Suprapubic skin (tissue), 4 donors: ENCODE measurements around the gene IL4. TPM values are rescaled to one million over a fixed set of nuclear protein-coding genes. Genes with fewer than 3 reads are reported as not detected.
"Not testable (repeated sequence)": the region's sequence is repeated elsewhere in the genome, so short reads cannot be mapped to it uniquely, and the experiment has no call there.

Experiments
- DNase-seq, 2 donors: peaks; one replicate each; pipeline ENCODE4 v3.0.0-alpha.2; 2019; ENCODE audit warnings: low spot score in 2 of 2
- H3K27ac ChIP-seq: fragments of 200-600 bp; sonication (generic); one replicate; pipeline ENCODE4 v1.5.1; 2019
- H3K27me3 ChIP-seq: fragments of 200-600 bp; sonication (generic); one replicate; pipeline ENCODE4 v1.5.1; 2019
- H3K36me3 ChIP-seq: fragments of 200-600 bp; sonication (generic); one replicate; pipeline ENCODE4 v1.5.1; 2019
- H3K4me1 ChIP-seq: fragments of 200-600 bp; sonication (generic); one replicate; pipeline ENCODE4 v1.5.1; 2019
- H3K4me3 ChIP-seq: fragments of 200-600 bp; sonication (generic); one replicate; pipeline ENCODE4 v1.5.1; 2019; ENCODE audit warnings: mild to moderate bottlenecking
- H3K9me3 ChIP-seq: fragments of 200-600 bp; sonication (generic); one replicate; pipeline ENCODE4 v1.5.1; 2019
- CTCF ChIP-seq, 2 donors: fragments of 200-600 bp in 1 of 2; fragments of 450-650 bp in 1 of 2; sonication (generic) in 1 of 2; IDR thresholded peaks; one replicate each; pipeline ENCODE4 v1.5.1; 2016 to 2019; ENCODE audit warnings: antibody characterized with exemption in 2 of 2, mild to moderate bottlenecking in 1 of 2, moderate library complexity in 1 of 2
- EP300 ChIP-seq: sonication (generic); formaldehyde crosslinking; IDR thresholded peaks from one replicate; pipeline ENCODE4 v1.6.1; 2017; ENCODE audit warnings: antibody characterized with exemption
- POLR2A ChIP-seq, 2 donors: fragments of 450-650 bp; IDR thresholded peaks; one replicate each; pipeline ENCODE4 v1.6.1; 2017; ENCODE audit warnings: antibody characterized with exemption in 2 of 2, mild to moderate bottlenecking in 2 of 2, moderate library complexity in 2 of 2
- POLR2AphosphoS5 ChIP-seq, 3 donors: sonication (generic); formaldehyde crosslinking; IDR thresholded peaks; one replicate each; pipeline ENCODE4 v1.6.1; 2017; ENCODE audit warnings: antibody characterized with exemption in 3 of 3
- WGBS: methylation state at CpG from one replicate; pipeline ENCODE4 v1.1.5; 2018; 5-methylcytosine and 5-hydroxymethylcytosine counted together
- total RNA-seq, 4 donors: library from RNA; depleted of rRNA; stranded (reverse); fragments of >200 nt; gene quantifications; one replicate each; pipeline ENCODE4 v1.1.0, GENCODE V29; 2016

The IL4 gene
- total RNA-seq, 4 donors from 2014 or later: not detected

- DNase-seq: no peak
- no peaks in the 10 kb centered on the region for H3K27me3 ChIP-seq
- no peaks in the 10 kb centered on the region for H3K36me3 ChIP-seq
- no peak overlapping the region for H3K4me3 ChIP-seq
- H3K27ac ChIP-seq: no peak overlapping the region
- WGBS: 80% methylated on average over 5 of the region's 5 CpGs
- H3K4me1 ChIP-seq: no peaks in the 10 kb centered on the region
- H3K9me3 ChIP-seq: no peaks in the 10 kb centered on the region
- TF ChIP-seq POLR2A (IDR thresholded peaks at IDR 0.05) (no peak), EP300 (no peak), POLR2AphosphoS5 (IDR thresholded peaks at IDR 0.05) (no peak), CTCF (IDR thresholded peaks at IDR 0.05) (no peak)
These were observed 14.2 kb downstream of the IL4 start for GRCh38 chr5:132687995-132688394.

- H3K27me3 ChIP-seq: no peaks in the 10 kb centered on the region
- no peaks in the 10 kb centered on the region for H3K4me1 ChIP-seq
- no peak overlapping the region for H3K27ac ChIP-seq
- 52% methylated on average over 7 of the region's 7 CpGs for WGBS
- no peaks in the 10 kb centered on the region for H3K9me3 ChIP-seq
- peaks cover 4% of the 10 kb centered on the region for H3K36me3 ChIP-seq
- no peak overlapping the region for H3K4me3 ChIP-seq
- no peak for TF ChIP-seq CTCF (IDR thresholded peaks at IDR 0.05)
- no peak for TF ChIP-seq EP300
- TF ChIP-seq POLR2A (IDR thresholded peaks at IDR 0.05): no peak
- TF ChIP-seq POLR2AphosphoS5 (IDR thresholded peaks at IDR 0.05): no peak
- DNase-seq: no peak
These were observed 14.9 kb downstream of the IL4 start for GRCh38 chr5:132688536-132689339.

GRCh38 chr5:132689513-132689912 lies 15.7 kb downstream of the IL4 start:
- H3K4me3 ChIP-seq: no peak overlapping the region
- no peaks in the 10 kb centered on the region for H3K27me3 ChIP-seq
- DNase-seq: no peak
- H3K9me3 ChIP-seq: no peaks in the 10 kb centered on the region
- H3K27ac ChIP-seq: no peak overlapping the region
- TF ChIP-seq CTCF (IDR thresholded peaks at IDR 0.05): no peak
- no peak for TF ChIP-seq EP300
- no peak for TF ChIP-seq POLR2AphosphoS5 (IDR thresholded peaks at IDR 0.05)
- TF ChIP-seq POLR2A (IDR thresholded peaks at IDR 0.05): no peak
- H3K4me1 ChIP-seq: no peaks in the 10 kb centered on the region
- WGBS: 71% methylated on average over 7 of the region's 7 CpGs
- peaks cover 5% of the 10 kb centered on the region for H3K36me3 ChIP-seq

GRCh38 chr5:132690156-132690555 lies 16.4 kb downstream of the IL4 start:
- no peaks in the 10 kb centered on the region for H3K4me1 ChIP-seq
- 100% methylated on average over 3 of the region's 3 CpGs for WGBS

GRCh38 chr5:132691755-132692631 lies 18.2 kb downstream of the IL4 start:
- 88% methylated on average over 5 of the region's 5 CpGs for WGBS
- not testable (repeated sequence) for H3K27me3 ChIP-seq, H3K4me3 ChIP-seq, H3K4me1 ChIP-seq, H3K27ac ChIP-seq, DNase-seq, H3K9me3 ChIP-seq
- peaks cover 19% of the 10 kb centered on the region for H3K36me3 ChIP-seq

More at GRCh38 chr5:132690156-132690555, 16.4 kb downstream of the IL4 start:
- Histone ChIP-seq H3K4me3 (no peak overlapping the region), H3K36me3 (peaks cover 7% of the 10 kb centered on the region), H3K27me3 (no peaks in the 10 kb centered on the region), H3K27ac (no peak overlapping the region), H3K9me3 (no peaks in the 10 kb centered on the region)
- no peak for DNase-seq
- TF ChIP-seq POLR2A (IDR thresholded peaks at IDR 0.05) (no peak), CTCF (IDR thresholded peaks at IDR 0.05) (no peak), POLR2AphosphoS5 (IDR thresholded peaks at IDR 0.05) (no peak), EP300 (no peak)
